Stimulated activated CD4-positive, alpha-beta T cell treated with anti-CD3 and anti-CD28 coated beads, Interleukin-15, amount 100 ng/mL, for 1 hour (primary cell): ENCODE results near the gene SNX9.
"Not testable (repeated sequence)": the region's sequence is repeated elsewhere in the genome, so short reads cannot be mapped to it uniquely, and the experiment has no call there.

Experiments used
- DNase-seq, 2 donors: peaks; one replicate each; pipeline ENCODE4 v3.0.0-alpha.2; 2020; ENCODE audit warnings: low read depth in 1 of 2, low spot score in 1 of 2

The SNX9 gene

GRCh38 chr6:157830354-157831017, 7.4 kb downstream of the SNX9 start:
- DNase-seq, result no peak

GRCh38 chr6:157831018-157831369, 7.9 kb downstream of the SNX9 start:
- no peak for DNase-seq

- DNase-seq, result no peak
Observed at GRCh38 chr6:157831424-157832249, 8.6 kb downstream of the SNX9 start.

- no peak for DNase-seq
Observed at GRCh38 chr6:157832250-157832967, 9.4 kb downstream of the SNX9 start.

DNA sequence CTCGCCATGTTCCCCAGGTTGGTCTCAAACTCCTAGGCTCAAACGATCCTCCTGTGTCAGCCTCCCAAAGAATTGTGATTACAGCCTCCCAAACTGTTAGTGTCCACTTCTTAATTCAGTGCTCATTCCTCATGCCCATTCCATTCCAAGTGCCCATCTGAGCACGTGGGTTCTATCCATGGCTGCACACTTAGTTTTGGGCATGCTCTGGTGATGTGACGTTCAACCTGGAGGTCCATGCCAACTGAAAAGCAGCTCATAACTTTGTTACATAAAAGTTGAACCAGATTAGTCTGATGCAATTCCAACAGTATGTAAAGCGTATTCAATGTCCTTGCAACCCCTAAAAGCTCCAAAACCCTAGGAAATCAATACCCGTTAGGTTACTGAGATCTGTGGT, 11.5 kb downstream of the SNX9 start:
- no peak for DNase-seq

DNA sequence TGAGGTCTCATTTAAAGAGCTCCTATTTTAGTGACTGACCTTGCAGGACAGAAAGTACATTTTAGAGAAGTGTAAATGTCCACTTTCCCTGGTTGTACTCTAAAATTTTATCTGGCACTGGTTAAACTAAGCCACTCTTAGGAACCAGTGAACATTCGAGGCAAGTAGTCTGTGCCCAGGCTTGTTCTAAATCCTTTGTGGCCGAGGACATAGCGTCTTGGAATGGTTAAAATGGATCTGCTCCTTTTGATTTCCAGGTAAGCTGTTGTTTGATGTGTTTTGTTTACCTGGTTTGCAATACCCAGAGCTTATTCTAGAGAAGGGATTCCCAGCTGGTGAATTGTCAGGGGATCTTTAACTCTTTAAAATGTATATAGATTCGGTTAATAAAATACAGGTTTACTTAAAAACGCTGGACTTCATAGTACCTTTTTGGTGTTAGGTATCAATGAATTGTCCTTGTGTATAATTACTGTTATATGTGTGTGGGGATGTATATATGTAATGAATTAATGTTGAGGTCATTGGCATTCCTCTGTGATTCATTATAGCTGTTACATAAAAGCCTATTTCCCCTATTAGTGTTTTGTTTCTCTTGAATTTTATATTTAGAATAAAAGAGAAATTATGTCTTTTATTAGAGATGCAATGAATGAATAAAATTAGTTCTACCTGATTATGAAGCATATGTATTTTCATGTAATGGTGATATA, 15.8 kb downstream of the SNX9 start:
- DNase-seq, result no peak

DNA sequence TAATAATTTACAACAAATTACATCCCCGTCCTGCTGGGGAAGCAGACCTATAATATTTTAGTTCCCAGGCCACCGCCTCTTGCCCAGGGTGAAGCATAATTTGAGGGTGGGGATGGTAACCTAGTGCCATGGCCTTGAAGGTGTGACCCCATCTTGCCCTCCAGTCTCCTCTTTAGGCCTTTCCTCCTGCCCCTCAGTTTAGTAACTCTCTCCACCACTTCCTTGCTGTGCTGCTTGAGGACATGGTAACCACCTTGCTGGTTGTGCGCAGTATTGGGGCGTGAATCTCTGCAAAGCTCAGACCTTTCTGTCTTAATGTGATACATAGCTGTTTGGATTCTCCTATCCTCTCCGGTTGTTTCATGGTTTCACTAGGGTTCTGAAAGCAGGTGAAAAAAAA, 16.6 kb downstream of the SNX9 start:
- DNase-seq, result no peak

DNA sequence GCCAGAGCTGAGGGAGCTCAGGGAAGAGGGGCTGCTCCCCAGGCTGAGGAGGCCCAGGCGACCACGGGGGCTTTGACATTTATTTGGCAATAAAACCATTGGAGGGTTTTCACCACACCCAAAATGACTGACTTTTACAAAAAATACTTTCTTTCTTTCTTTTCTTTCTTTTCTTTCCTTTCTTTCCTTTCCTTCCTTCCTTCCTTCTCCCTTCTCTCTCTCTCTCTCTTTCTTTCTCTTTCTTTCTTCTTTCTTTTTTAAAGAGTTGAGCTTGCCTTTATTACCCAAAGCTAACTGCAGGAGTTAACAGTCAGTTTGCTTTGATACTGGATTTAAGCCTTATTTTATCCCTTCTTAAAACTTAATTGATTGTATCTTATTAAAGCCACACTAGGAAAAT, 17.2 kb downstream of the SNX9 start:
- no peak for DNase-seq

- no peak for DNase-seq
Observed at GRCh38 chr6:157840776-157841175, 17.7 kb downstream of the SNX9 start.

GRCh38 chr6:157841211-157841840, 18.3 kb downstream of the SNX9 start:
- DNase-seq, result no peak

DNA sequence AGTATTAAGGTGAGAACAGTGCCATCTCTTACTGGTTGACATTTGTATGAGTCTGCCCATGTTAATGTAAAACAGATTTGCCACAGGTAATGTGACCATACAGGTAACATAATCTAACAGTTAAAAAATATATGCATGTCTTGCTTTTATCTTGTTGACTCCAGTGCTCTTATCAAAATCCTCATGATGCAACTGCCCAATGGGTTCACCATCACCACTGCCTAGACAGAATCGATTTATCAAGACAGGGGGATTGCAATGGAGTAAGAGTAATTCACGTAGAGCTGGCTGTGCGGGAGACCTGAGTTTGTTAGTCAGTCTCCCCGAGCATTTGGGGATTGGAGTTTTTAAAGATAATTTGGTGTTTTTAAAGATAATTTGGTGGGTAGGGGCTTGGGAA, 19.2 kb downstream of the SNX9 start:
- no peak for DNase-seq

- DNase-seq, result not testable (repeated sequence)
Observed at GRCh38 chr6:157844196-157844595, 21.1 kb downstream of the SNX9 start.

- no peak for DNase-seq
Observed at GRCh38 chr6:157845493-157846259, 22.6 kb downstream of the SNX9 start.

DNA sequence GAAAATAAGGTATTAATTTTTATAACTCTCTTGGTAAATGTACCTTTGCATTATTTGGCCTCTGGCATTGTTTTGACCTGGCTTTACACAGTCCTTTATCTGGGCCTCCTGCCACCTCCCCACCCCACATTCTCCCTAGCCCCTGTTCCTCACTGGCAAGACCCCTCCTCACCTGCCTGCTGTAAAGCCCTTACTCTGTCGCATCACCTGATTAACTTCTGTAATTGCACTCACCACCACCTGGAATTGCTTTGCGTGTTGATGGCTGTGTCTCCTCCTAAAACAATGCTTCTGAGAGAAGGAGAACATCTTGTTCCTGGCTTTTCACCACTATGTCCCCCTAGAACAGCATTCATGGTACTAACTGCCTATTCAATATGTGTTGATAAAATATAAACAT, 24.8 kb downstream of the SNX9 start:
- DNase-seq, result no peak

GRCh38 chr6:157848693-157849092, 25.6 kb downstream of the SNX9 start:
- DNase-seq, result no peak

DNA sequence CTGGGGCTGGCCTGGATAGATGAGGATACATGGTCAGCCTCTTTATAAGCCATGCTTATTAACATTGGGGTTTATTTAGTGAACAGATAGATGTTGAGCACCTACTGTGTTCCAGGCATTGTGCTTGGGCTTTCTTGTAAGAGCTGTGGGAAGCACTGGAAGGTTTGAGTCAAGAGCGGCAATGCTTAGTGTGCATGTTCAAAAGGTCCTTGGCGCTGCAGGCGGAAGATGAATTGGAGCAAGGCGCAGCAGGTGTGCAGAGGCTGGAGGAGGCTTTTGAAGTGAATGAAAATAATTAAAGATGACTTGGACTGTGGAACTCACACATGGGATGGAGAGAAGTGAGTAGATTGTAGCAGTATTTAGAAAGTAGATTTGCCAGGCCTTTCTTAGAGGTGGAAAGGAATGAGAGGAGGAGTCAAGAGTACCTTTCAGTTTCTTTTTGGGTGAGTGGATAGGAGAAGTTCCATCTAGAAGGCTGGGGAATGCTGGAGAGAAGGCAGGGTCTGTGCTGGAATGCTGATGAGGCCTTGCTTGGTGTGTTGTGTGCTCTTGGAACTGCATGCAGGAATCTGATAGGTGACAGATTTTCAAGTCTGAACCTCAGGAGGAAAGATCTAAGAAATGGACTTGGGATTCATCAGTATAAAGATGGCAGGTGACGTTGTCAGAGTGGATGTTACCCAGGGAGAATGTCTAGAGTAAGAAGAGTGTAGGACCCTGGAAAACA, 26.4 kb downstream of the SNX9 start:
- no peak for DNase-seq

GRCh38 chr6:157850030-157850429, 27.0 kb downstream of the SNX9 start:
- DNase-seq, result no peak

GRCh38 chr6:157853018-157853805, 30.2 kb downstream of the SNX9 start:
- DNase-seq, result no peak
